GM19238 (cell line): ENCODE data around the gene CGNL1.

ENCODE experiments used
- DNase-seq: peaks from one replicate; pipeline ENCODE4 v3.0.0; 2011; ENCODE audit warnings: low spot score; ENCODE audit not compliant: insufficient read length

Gene CGNL1

DNA sequence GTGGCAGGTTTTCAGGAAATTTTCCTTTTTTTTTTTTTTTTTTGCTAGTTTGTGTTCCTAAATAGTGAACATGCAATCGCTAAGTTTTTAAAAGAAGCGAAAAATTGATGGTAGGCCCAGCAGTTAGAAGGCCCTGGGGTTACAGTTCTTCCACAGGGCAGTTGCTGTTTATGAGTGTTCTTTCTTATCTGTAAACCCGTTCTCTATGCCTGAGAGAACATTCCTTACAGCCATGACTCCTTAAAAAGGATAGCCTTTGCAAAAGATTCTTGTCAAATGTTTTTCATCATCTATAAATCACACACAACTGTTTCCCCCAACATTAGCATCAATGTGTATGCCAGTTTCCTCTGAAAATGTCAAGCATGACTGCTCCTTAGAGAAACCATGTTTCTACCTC lies 191.6 kb downstream of the CGNL1 start:
- DNase-seq: no peak

DNA sequence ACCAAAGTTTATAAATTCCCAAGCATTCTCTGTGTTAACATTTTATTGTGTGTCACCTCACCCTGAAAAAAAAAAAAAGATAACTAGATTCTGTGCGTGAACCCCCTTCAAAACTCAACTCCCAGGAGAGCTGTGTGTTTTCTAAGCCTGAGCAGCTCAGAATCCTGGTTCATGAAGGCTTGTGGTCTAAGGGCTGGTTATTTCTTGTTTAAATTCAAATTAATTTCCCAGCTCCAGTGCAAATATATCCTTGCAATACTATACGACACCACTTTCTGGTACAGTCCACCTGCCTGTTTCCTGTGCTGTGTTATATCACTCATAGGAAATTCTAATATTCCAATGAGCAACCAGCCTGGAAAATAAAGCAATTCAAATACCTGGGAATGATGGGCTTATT lies 192.0 kb downstream of the CGNL1 start:
- no peak for DNase-seq

DNA sequence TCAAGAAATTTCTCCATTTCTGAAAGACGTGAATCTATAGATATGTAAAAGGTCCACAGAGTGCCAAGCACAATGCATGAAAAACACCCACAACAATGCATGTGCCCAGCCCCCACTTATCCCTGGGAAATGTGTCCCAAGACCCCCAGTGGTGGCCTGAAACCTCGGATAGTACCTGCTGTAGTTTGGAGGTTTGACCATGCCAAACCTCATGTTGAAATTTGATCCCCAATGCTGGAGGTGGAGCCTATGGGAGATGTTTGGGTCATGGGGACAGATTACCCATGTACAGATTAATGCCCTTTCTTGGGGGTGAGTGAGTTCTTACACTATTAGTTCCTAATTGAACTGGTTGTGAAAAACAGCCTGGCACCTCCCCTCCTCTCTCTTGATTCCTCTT lies 194.0 kb downstream of the CGNL1 start:
- no peak for DNase-seq

DNA sequence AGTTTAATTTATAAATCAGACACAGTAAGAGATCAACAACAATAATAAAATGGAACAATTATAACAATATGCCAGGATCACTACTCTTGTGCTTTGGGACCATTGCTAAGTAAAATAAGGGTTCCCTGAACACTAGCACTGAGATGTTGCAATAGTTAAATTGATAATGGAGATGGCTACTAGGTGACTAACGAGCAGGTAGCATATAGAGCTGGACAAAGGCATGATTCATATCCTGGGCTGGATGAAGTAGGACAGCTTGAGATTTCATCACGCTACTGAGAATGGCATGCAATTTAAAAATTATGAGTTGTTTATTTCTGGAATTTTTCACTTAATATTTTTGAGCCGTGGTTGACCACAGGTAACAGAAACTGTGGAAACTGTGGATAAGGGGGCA lies 194.7 kb downstream of the CGNL1 start:
- no peak for DNase-seq

DNA sequence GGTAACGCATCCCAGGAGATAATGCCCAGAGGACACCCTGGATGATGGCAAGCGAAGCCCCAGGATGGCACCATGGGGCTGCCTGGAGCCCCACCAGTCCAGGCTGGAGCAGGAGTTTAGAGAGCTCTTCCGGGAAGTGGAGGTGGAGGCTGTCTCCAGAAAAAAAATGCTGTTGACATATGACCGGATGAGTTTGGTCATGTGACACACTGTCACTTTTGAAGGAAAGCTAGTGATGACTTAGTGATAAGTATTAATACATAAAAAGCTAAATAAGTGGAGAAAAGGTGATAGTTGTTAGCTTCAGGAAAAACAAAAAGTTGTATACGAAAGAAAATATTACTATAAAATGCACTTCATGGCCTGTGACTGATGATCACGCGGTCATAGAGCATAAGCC lies 195.4 kb downstream of the CGNL1 start:
- DNase-seq: no peak

DNA sequence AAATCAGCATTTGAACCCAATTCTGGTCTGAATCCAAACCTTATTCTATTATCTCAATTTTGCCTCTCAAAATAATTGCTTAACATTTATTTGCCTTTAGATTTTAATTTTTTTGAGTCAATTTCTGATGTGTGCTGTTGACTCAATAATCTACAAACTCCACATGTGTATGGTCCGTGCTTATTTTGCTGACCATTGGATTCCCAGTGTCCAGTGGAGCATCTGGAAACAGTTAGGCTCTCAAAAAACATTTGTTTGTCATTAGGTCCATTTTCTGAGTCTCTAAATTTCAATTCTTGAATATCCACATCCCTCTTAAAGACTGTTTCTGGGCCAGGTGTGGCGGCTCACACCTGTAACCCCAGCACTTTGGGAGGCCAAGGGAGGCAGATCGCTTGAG lies 196.2 kb downstream of the CGNL1 start:
- no peak for DNase-seq

DNA sequence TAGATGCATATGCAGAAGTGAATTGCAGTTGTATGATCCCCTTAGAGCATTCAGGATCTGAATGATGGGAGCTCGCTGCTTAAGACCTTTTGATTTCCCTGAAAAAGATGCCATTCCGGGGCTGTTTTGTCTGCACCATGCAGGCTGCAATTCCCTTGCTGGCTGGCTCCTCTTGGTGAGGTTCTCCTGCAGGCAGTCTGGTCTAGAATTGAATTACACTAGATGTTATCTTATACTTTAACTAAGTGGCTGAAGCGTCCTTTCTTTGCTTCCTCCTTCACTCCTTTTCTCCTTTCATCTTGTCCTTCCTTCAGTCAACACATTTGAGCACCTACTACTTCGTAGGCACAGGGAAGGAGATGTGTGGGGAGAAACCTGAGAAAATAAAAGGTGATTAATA lies 196.8 kb downstream of the CGNL1 start:
- DNase-seq: no peak

DNA sequence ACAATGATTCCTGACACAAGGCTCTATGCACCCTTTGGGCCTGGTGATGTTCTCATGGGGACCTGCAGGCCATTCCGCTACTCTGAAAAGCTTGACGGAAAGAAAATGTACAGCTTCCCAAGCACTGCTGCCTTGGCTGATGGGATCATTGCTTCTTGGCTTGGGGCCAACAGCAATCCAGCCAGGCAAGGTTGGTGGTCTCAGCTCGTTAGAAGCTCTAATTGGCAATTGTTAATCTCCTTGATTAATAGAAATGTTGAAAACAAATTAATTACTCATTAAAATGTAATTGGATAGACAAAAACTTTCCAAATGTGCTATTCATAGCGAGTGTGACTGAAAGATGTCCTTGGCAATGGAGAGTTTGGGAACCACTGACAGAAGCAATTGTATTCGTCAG lies 199.1 kb downstream of the CGNL1 start:
- no peak for DNase-seq

DNA sequence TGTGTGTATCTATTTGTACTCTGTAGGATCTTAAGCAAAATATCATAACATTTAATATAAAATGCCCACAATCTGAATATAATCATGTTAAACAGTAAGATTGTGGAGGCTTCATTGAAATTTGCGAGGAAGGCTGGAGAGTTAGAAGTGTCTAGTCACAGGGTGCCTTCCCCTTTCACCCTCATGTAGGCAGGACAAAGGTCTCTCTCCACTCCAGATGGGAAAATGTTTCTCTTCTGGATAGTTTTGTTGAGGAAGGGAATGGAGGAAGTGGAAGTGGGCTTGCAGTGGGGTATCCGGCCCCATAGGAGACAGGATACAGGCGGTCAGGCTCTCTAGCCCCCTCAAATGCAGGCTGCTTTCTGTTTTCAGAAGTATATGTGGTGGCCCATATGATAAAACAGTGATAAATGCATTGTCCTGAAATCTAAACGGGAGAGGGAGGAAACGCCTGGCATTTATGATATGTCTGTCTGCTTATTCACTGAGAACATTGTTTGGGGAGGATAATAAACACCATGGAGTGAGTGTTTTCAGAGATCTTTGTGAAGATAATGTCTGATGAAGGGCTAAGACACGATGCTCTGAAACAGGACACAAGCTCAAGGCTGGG lies 202.1 kb downstream of the CGNL1 start:
- no peak for DNase-seq

DNA sequence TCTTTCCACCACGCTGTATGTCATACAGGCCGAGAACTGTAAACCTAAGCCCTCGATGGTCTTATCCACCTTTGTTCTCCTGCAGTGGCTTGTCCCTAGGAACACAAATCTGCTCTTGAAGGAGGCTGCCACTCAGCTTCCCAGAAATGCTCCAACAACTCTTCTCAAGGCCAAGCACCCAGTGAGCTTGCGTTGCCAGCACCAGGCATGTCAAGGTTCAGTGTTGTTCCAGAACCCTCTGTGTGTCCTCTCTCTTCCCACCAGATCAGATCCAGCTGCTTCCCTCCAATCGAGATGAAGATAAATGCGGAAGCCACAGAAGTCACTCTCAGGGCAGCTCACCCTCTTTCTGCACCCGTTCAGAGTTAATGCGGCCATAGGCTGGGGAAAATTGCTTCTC lies 204.1 kb downstream of the CGNL1 start:
- DNase-seq: no peak

DNA sequence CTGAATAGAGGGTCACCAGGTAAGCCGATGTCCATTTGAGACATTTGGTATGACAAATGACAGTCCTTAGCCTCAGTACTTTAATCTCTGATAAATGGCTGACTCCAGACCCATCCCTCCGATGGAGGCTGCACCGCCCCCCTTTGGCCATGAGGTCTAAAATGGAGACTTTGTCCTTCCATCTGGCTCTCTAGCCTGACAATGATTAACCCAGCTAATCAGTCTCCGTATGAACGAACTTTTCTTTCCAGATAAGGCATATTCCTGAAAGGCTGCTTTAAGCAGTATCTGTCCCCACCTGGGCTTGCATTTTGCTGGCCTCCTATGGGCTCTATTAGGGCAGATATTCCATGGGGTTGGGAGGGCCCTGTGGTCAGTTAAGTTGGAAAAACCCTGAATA lies 204.6 kb downstream of the CGNL1 start:
- DNase-seq: no peak

DNA sequence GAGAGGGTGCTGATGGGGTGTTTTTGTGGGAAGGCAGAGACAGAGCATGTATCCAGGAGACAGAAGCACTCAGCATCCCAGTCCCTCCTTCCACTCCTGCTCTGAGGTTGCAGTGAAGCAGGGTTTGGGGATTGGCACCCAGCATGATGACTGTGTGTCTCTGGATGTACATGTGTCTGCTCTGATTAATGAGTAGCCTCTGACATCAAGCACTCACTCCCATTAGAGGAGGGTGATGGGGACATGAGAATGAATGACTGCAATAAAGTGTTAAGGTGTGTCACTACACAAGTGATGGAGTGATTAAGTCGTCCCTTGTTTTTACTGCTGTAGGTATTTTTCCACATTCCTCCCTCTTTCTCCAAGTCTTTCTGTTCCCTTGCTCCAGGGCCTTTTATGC lies 205.8 kb downstream of the CGNL1 start:
- DNase-seq: no peak

DNA sequence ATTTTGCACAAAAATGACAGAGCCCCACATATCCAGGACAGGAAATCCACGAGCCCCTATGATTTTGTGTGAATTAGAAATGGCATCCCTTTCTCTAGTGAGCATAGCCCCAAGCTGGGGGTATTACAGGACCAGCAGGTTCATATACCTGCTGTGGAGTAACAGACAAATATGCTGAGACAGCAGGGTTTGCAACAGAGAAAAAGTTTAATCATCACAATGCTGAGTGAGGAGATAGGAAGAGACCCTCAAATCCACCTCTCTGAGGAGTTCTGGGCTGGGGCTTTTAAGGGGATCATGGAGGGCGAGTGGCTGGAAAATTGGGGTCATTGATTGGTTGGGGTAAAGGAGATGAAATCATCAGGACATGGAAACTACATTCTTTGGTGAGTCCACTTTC lies 207.0 kb downstream of the CGNL1 start:
- no peak for DNase-seq

DNA sequence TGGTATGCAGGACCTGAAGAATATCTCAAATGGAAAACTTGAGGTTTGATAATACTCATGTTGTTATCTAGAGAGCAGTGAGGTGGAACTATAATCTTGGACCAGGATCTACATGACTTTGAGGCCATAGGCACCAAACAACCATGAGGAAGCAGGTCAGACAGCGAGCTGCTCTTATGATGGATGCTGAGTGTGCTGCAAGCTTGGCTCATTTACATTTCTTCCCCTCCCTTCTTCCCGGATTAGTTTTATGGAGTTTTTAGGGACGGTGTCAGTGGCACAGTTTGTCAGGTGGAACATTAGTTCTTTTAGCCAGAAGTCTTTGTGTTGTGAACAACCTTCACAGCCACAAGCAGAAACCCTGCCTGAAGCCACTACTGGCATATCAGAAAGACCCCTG lies 207.4 kb downstream of the CGNL1 start:
- DNase-seq: no peak

DNA sequence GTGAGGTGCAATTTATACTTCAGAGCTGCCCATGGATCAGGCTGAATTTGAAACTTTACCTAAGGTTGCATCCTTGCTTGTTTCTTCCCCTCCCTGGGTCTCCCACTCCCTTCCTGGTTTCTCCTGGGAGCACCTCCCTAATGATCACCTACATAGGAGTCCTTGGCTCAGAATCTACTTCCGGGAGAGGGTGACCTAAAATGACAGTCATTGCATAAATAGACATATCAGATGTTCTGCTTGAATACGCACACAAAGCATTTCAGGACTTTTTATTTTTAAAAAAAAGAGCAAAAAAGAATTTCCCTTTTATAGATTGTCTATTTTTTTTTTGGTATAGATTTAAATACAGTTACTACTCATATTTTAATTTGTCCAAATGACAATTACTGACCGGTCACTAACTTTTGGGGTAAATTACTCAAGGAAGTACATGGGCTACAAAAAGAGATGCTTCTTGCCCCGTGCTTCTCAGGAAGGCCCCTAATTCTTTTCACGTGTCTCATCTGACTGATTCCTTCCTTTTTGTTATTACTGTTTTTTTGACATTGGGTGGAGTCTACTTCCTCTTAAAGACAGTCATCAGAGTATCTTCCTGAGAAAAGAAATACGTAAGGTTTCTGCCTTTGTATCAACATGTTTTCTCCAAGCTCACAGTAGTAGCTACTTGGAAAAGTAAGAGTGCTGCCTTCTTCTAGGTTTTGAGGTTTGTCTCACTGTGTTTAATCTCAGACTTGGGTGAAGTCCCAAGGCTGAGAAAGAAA lies 210.5 kb downstream of the CGNL1 start:
- no peak for DNase-seq

DNA sequence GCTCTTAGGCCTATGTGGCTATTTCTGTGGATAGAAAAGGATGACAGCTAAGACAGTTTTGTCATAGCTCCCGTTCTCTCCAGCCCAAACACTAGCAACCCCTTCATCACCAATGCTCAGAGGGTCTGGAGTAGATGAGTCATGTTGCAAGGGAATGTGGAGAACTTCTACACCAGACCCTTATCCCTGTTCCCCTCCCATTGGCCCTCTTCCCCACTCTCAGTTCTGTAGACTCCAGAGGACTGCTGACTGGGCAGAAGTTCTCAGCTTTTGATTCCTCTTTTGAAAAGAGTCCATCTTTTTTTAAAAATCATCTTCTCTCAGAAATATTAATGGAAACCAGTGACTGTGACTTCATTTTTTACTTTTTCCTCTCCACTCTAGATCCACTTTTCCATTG lies 213.0 kb downstream of the CGNL1 start:
- DNase-seq: no peak

DNA sequence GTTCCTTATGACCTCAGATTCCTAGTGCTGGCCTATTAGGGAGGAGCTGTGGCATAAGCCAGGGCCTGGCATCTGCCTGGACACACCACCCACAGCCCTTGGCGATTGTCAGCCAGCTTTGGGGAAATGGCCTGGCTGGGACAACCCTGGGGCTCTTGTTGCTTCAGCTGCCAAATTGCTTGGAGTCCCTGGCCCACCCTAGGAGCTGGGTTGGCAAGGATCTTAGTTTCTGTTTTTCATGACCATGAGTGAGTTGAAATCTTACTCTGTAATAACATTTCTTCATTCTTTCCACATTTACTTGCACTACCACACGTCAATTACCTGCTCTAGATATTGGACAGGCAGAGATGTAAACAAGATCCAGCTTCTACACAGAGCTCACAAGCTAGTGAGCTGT lies 213.4 kb downstream of the CGNL1 start:
- no peak for DNase-seq

DNA sequence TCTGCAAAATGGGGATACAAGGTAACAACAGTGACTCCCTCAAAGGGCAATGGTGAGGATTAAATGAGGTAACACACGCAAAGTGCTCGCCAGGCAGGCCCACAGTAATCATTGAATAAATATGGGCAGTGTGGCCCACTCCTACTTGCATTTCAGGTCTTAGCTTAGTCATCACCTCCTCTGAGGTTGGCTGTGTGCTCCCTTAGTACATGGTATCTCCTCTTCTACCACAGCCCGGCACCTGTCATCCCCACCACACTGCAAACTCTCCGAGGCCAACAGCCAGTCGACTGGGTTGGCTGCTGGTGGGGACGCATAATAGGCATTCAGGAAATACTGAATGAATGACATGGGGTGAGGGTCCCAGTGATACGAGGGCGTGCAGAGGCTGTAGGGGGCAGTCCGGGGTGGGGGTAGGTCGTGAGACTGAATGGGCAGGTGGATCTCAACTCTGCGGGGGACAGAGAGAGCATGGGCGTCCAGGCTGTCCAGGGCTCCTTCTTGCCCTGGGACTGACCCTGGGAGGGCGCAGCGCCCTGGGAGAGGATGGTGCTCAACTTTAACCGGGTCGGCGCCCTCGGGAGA lies 215.0 kb downstream of the CGNL1 start:
- DNase-seq: no peak

DNA sequence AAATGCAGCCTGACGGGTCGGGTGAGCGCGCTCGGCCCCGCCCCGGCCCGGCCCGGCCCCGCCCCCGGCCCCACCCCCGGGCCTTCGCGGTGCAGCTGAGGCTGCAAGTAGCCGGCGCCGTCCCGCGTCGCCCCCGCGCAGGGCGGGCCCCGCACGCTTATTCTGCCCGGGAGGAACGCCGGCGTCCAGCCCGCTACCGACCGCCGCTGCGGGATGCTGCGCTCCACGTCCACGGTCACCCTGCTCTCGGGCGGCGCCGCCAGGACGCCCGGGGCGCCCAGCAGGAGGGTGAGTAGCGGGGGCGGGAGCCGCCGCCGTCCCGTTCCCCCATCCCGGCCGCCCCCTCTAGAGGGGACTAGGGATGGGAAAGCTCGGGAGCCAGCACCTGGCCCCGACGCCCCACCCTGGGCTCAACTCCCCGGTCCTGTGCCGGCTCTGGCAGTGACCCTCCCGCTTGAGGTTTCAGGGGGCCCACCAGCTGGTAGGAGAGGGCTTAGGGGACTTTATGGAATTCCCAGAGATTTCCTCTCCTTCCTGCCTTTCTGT lies 215.6 kb downstream of the CGNL1 start, which contains the start of gene MYZAP:
Gene MYZAP (plus strand): TSS at position 83 of the 546 bp plus-strand sequence. CDS start 131 bp downstream, at position 214.
- peak; percentile 7 for DNase-seq

DNA sequence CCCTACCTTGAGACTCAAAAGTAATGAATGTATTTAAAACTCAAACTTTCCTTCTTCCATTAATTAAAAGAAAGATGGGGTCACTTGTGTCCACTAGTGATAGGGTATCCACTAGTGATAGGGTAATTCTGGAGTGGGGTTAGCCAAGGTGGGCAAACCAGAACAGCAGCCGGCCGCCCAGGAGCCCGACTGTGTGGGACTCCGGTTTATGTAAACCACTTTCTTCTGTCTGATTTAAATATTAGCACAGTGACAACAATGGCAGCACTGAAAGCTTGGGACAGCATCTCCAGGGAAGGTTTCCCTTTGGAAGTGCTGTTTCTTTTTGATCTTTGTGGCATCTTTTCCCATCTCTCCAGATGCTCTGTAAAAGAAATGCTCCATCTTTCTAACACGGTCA lies 216.1 kb downstream of the CGNL1 start:
- DNase-seq: no peak

DNA sequence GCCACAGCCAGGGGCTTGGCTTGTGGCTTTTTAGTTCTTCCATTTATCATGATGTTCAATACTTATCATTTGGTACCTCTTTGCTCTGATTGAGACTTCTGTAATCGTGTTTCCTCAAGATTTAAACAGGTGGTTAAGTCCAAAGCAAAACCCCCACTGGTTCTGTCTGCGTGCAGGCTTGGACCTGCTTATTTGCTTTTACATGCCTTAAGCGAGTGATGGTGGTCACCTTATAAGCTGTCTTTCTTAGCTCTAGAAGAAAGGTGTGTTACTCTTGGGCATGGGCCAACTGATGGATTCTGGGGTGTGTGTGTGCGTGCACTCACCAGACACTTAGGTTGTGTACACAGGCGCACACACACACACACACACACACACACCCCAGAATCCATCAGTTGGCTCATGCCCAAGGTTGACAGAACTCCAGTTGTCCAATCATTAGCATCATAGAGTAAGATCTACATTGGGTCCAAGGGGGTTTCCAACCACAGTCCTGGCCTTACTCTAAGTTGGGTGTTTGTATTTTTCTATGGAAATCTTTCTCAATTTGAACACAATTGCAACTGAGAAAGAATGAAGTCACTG lies 216.6 kb downstream of the CGNL1 start:
- no peak for DNase-seq

DNA sequence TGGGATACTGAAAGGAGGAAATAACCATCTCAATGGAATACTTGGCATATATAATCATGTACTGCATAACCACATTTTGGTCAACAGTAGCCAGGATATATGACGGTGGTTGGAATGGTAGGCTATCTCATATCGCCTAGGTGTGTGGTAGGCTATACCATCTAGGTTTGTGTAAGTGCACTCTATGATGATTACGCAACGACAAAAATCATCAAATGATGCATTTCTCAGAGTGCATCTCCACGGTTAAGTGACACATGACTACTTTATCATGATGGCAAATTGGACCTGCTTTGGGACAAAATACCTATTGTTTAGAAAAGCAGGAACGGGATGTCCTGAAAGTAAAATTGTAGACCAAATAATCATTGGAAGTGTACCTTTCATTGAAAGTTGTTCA lies 218.2 kb downstream of the CGNL1 start:
- DNase-seq: no peak
